ENCODE data around the gene ACOX3. TPM values are rescaled to one million over a fixed set of nuclear protein-coding genes. Genes with fewer than 3 reads are reported as not detected.
"Not testable (repeated sequence)": the region's sequence is repeated elsewhere in the genome, so short reads cannot be mapped to it uniquely, and the experiment has no call there.

The ACOX3 gene
- total RNA-seq, 1 experiment from 2014 or later, result 40.8 TPM

- H3K4me3 ChIP-seq (ENCODE audit: insufficient read depth, low read depth, low read length), result no peak overlapping the region
- peak; percentile 64 for DNase-seq
Measured at GRCh38 chr4:8350841-8351461, 89.6 kb downstream of the ACOX3 start.

DNA sequence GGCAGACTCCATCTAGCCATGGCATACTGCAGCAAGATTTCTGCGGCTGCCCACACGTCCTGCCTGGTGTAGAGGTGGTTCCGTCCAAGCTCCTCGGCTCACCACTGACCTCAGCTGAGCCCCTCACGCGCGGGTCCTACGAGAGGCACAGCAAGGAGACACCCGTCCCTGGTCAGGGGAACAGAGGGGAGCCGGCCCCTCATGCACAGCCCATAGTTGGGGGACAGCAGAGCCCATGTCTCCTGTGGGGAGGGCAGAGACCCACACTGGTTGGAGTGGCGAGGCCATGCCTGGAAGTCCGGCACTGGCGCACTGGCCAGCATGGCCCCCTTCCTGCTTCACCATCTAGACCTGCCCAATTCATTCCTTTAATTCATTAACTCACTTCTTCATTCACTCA lies 90.2 kb downstream of the ACOX3 start:
- Histone ChIP-seq H3K36me3 (replicated peaks; ENCODE audit: control insufficient read depth, insufficient read depth, low read length) (no peaks in the 10 kb centered on the region), H3K27me3 (ENCODE audit: control insufficient read depth, insufficient read depth, low read length) (peaks cover 4% of the 10 kb centered on the region; the same call in 1 of the 2 replicates), H3K4me3 (ENCODE audit: insufficient read depth, low read depth, low read length) (no peak overlapping the region)
- DNase-seq, result no peak

More at GRCh38 chr4:8350841-8351461, 89.6 kb downstream of the ACOX3 start:
- H3K27me3 ChIP-seq (ENCODE audit: control insufficient read depth, insufficient read depth, low read length), result peaks cover 4% of the 10 kb centered on the region
- H3K36me3 ChIP-seq (replicated peaks; ENCODE audit: control insufficient read depth, insufficient read depth, low read length), result no peaks in the 10 kb centered on the region

DNA sequence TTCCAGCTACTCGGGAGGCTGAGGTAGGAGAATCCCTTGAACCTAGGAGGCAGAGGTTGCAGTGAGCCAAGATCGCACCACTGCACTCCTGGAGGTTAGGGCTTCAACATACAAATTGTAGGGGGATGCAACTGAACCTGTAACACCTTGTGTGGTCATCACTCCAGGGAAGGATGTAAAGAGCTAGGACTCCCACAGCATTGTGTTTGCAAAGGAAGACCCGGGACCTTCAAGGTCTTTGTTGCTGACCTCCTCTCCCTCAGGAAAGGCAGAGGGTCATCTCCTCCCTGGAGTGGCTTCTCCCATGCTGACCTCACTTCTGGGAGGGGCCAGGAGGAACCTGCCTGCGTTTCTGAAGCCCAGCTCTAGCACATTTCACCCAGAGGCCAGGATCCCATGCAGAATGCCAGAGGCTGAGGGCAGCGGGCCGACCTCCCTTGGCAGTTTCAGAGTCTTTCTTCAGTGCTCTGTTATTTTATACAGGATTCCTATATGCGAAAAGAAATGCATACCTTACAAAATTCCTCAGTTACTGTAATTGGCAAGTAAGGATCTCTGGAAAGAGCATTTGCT lies 90.8 kb downstream of the ACOX3 start:
- no peak for DNase-seq
- H3K4me3 ChIP-seq (ENCODE audit: insufficient read depth, low read depth, low read length), result no peak overlapping the region

DNA sequence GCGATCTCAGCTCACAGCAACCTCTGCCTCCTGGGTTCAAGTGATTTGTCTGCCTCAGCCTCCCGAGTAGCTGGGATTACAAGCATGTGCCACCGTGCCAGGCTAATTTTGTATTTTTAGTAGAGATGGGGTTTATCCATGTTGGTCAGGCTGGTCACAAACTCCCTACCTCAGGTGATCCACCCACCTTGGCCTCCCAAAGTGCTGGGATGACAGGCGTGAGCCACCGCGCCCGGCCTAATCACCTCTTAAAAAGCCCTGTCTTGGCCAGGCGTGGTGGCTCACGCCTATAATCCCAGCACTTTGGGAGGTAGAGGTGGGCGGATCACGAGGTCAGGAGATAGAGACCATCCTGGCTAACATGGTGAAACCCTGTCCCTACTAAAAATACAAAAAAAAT lies 91.3 kb downstream of the ACOX3 start:
- H3K27me3 ChIP-seq (ENCODE audit: control insufficient read depth, insufficient read depth, low read length); DNase-seq; H3K4me3 ChIP-seq (ENCODE audit: insufficient read depth, low read depth, low read length); H3K36me3 ChIP-seq (replicated peaks; ENCODE audit: control insufficient read depth, insufficient read depth, low read length): not testable (repeated sequence)

More for the DNA sequence above, 90.8 kb downstream of the ACOX3 start:
- H3K27me3 ChIP-seq (ENCODE audit: control insufficient read depth, insufficient read depth, low read length), result peaks cover 2% of the 10 kb centered on the region; the same call in 1 of the 2 replicates
- no peaks in the 10 kb centered on the region for H3K36me3 ChIP-seq (replicated peaks; ENCODE audit: control insufficient read depth, insufficient read depth, low read length)

DNA sequence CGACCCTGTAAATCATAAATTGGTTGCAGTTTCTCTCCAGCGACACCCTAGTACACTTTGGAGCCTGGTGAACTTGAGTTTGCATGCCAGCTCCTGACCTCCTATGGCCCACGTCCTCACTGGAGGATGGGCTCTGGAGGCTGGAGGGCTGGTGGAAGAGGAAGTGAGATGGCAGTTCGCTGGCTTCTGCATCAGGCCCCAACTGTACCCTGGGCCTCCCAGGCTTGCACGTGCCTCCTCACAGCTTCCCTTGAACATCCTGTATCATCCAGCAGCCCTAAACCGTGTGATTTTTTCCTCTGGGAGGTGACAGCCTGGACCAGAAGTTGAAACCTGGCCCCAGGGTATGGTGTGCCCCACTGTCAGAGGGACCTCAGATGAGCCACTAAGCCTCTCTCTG lies 92.5 kb downstream of the ACOX3 start:
- Histone ChIP-seq H3K4me3 (ENCODE audit: insufficient read depth, low read depth, low read length) (no peak overlapping the region), H3K36me3 (replicated peaks; ENCODE audit: control insufficient read depth, insufficient read depth, low read length) (no peaks in the 10 kb centered on the region), H3K27me3 (ENCODE audit: control insufficient read depth, insufficient read depth, low read length) (no peaks in the 10 kb centered on the region)
- DNase-seq, result no peak

DNA sequence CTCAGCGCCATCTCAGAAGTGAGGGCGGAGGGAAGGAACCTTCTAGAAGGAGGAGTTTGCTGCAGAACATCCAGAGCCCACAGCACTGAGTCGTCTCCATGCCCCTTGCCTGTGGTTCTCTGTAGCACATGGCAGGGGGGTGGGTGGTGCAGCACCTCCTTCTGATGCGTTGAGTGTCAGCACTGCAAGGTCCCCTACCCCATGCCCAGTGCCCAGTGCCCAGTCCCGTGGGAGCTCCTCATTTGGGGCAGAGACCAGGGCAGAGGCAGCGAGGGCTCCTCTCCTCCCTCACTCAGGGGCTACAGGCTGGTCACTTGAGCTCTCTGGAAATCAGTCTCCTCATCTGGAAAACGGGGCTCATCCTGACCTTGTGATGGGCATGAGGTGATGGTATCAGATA lies 92.9 kb downstream of the ACOX3 start:
- Histone ChIP-seq H3K4me3 (ENCODE audit: insufficient read depth, low read depth, low read length) (no peak overlapping the region), H3K27me3 (ENCODE audit: control insufficient read depth, insufficient read depth, low read length) (no peaks in the 10 kb centered on the region), H3K36me3 (replicated peaks; ENCODE audit: control insufficient read depth, insufficient read depth, low read length) (no peaks in the 10 kb centered on the region)
- no peak for DNase-seq

DNA sequence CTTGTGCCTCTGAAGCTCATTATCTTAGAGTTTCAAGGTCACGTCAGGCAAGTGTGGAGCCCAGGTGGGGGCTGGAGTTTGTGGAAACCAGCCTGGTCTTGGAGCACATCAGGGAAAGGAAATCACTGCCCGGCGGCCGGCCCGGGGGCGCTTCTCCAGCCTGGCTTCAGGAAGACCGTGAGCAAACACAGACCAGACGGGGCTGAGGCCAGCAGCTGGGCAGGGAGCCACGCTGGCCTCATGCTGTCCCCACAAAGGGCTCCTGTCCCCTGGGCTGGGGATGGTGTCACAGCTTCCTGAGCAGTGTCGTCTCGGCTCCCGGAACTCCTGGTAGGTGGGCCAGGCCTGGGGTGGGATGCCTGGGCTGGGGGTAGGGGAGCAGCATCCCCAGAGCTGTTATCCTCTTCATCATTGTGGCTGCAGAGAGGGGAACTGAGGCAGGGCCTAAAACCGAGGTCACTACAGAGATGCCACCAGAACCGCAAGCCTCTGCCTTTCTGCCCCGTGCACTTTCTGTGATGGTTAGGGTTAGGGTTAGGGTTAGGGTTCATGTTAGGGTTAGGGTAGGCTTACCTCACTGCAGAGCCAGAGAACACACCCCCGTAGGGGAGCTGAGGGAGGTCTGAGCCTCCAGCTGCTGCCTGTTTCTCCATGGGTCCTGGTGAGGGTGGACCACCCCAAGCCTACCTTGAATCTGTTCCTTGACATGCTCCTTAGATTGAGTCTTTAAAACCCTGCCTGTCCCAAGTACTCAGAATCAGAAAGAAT lies 93.5 kb downstream of the ACOX3 start:
- peak; percentile 53 for DNase-seq

GRCh38 chr4:8345946-8346814 lies 94.3 kb downstream of the ACOX3 start:
- H3K4me3 ChIP-seq (ENCODE audit: insufficient read depth, low read depth, low read length), result no peak overlapping the region
- H3K36me3 ChIP-seq (replicated peaks; ENCODE audit: control insufficient read depth, insufficient read depth, low read length), result no peaks in the 10 kb centered on the region
- H3K27me3 ChIP-seq (ENCODE audit: control insufficient read depth, insufficient read depth, low read length), result no peaks in the 10 kb centered on the region
- DNase-seq, result peak; percentile 53

More for the DNA sequence above, 93.5 kb downstream of the ACOX3 start:
- no peaks in the 10 kb centered on the region for H3K27me3 ChIP-seq (ENCODE audit: control insufficient read depth, insufficient read depth, low read length)
- no peak overlapping the region for H3K4me3 ChIP-seq (ENCODE audit: insufficient read depth, low read depth, low read length)
- H3K36me3 ChIP-seq (replicated peaks; ENCODE audit: control insufficient read depth, insufficient read depth, low read length), result no peaks in the 10 kb centered on the region

DNA sequence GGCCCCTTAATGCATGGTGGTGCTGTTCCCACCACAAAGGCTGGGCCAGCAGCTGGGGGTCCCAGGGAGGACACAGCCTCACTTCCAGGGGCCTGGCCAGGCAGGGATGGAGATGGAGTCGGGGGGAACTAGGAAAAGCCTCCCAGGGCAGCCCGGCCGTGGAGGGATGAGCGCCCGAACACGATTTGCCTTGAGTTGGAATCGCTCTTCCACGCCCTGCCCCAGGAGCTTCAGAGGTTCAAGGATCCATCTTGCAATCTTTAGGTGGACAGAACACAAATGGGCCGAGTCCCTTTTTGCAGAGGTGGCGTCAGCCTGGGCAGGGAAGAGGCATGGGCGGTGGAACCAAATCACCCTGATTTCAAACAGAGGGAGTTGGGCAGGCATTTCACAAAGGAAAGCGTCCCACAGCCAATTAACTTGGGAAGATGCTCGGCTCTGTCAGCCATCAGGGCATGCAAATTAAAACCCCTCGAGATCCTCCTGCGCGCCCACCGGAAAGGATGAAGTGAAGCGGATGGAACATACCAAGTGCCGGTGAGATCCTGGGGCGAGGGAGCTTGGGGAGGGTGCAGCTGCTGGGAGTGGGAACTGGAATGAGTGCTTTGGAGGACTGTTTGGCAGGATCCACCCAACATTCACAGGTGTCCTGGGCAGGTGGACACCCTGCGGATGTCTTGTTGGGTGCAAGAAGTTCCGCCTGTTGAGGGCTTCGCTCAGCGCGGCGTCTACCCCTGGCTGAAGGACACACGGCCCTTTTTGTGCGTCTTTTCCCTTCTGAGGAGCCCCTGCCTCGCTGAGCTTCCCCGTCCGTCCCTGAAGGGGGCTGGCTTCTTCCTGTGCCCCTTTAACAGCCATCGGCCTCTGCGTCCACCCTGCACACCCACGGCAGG lies 95.2 kb downstream of the ACOX3 start:
- Histone ChIP-seq H3K36me3 (replicated peaks; ENCODE audit: control insufficient read depth, insufficient read depth, low read length) (no peaks in the 10 kb centered on the region), H3K27me3 (ENCODE audit: control insufficient read depth, insufficient read depth, low read length) (no peaks in the 10 kb centered on the region), H3K4me3 (ENCODE audit: insufficient read depth, low read depth, low read length) (no peak overlapping the region)
- no peak for DNase-seq

- DNase-seq, result no peak
- Histone ChIP-seq H3K4me3 (ENCODE audit: insufficient read depth, low read depth, low read length) (no peak overlapping the region), H3K36me3 (replicated peaks; ENCODE audit: control insufficient read depth, insufficient read depth, low read length) (no peaks in the 10 kb centered on the region), H3K27me3 (ENCODE audit: control insufficient read depth, insufficient read depth, low read length) (no peaks in the 10 kb centered on the region)
Measured at GRCh38 chr4:8344377-8344776, 96.1 kb downstream of the ACOX3 start.

- Histone ChIP-seq H3K36me3 (replicated peaks; ENCODE audit: control insufficient read depth, insufficient read depth, low read length) (no peaks in the 10 kb centered on the region), H3K27me3 (ENCODE audit: control insufficient read depth, insufficient read depth, low read length) (no peaks in the 10 kb centered on the region), H3K4me3 (ENCODE audit: insufficient read depth, low read depth, low read length) (no peak overlapping the region)
- DNase-seq, result no peak
Measured at GRCh38 chr4:8343967-8344331, 96.6 kb downstream of the ACOX3 start.

DNA sequence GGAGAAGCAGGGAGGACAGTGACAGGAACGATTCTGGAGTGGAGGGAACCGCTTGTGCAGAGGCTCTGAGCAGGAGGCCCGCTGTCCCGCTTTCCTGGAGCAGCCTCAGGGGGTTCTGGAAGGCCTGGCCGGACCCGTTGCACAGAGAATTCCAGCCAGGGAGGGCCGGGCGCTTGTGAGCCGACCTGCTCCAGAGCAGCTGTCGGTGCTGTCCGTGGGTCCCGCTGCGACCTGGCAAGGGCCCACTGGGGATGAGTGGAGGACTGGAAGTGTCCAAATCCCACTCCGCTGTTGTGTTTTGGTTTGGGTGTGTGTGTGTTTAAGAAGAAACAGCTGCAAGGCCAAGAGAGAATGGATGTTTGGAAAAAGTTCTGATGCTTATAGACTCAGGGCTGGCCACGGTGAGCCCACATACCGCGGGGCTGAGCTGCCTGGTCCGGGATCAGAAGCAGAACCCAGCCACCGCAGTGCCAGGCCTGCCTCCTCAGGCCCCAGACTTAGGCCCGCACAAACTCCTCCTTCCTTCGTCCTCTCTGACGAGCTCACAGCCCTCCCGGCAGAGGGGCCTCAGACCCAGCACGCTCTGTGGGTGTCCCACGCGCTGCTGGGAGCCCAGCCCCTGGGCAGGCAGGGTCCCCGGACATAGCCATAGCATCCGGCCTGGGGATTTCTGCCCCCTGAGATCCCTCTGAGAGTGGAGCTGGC lies 97.1 kb downstream of the ACOX3 start:
- Histone ChIP-seq H3K36me3 (replicated peaks; ENCODE audit: control insufficient read depth, insufficient read depth, low read length) (no peaks in the 10 kb centered on the region), H3K4me3 (ENCODE audit: insufficient read depth, low read depth, low read length) (no peak overlapping the region), H3K27me3 (ENCODE audit: control insufficient read depth, insufficient read depth, low read length) (no peaks in the 10 kb centered on the region)
- peak; percentile 53 for DNase-seq

GRCh38 chr4:8342651-8343261 lies 97.8 kb downstream of the ACOX3 start:
- no peaks in the 10 kb centered on the region for H3K36me3 ChIP-seq (replicated peaks; ENCODE audit: control insufficient read depth, insufficient read depth, low read length)
- no peaks in the 10 kb centered on the region for H3K27me3 ChIP-seq (ENCODE audit: control insufficient read depth, insufficient read depth, low read length)
- peak; percentile 92 for DNase-seq
- no peak overlapping the region for H3K4me3 ChIP-seq (ENCODE audit: insufficient read depth, low read depth, low read length)
